Heart right ventricle (tissue), 16 donors: ENCODE data around the gene NR2F1-AS1. TPM values are rescaled to one million over a fixed set of nuclear protein-coding genes. Genes with fewer than 3 reads are reported as not detected.
"Not testable (repeated sequence)": the region's sequence is repeated elsewhere in the genome, so short reads cannot be mapped to it uniquely, and the experiment has no call there.

Experiments
- ATAC-seq, 8 donors: fragments of 200-7000 bp; cut with Tn5 transposase; one replicate each; pipeline ENCODE4 v1.9.1; 2020; ENCODE audit warnings: mild to moderate bottlenecking in 8 of 8, moderate library complexity in 8 of 8, moderate number of reproducible peaks in 1 of 8
- DNase-seq, 2 donors: peaks; one replicate each; pipeline ENCODE4 v3.0.0-alpha.2; 2020
- H3K27ac ChIP-seq, 10 donors: fragments of 200-600 bp; sonication (generic) in 2 of 10; one replicate each; pipeline versions ENCODE4 v1.5.0 to v1.8.0; 2020 to 2022; ENCODE audit warnings: mild to moderate bottlenecking in 3 of 10
- H3K27me3 ChIP-seq, 7 donors: fragments of 200-600 bp; one replicate each; pipeline ENCODE4 v1.8.0; 2021 to 2022; ENCODE audit warnings: mild to moderate bottlenecking in 2 of 7
- H3K36me3 ChIP-seq, 9 donors: fragments of 200-600 bp; sonication (generic) in 1 of 9; one replicate each; pipeline versions ENCODE4 v1.5.0 to v1.8.0; 2020 to 2022; ENCODE audit warnings: mild to moderate bottlenecking in 2 of 9
- H3K4me1 ChIP-seq, 9 donors: fragments of 200-600 bp; sonication (generic) in 1 of 9; one replicate each; pipeline versions ENCODE4 v1.5.0 to v1.8.0; 2020 to 2022; ENCODE audit warnings: mild to moderate bottlenecking in 4 of 9
- H3K4me3 ChIP-seq, 10 donors: fragments of 200-600 bp; sonication (generic) in 2 of 10; one replicate each; pipeline versions ENCODE4 v1.5.0 to v1.8.0; 2020 to 2022; ENCODE audit warnings: mild to moderate bottlenecking in 7 of 10, moderate library complexity in 2 of 10
- H3K9me3 ChIP-seq, 11 donors: fragments of 200-600 bp in 10 of 11; sonication (generic) in 2 of 11; one replicate each; pipeline versions ENCODE4 v1.5.0 to v1.8.0; 2013 to 2022; ENCODE audit warnings: mild to moderate bottlenecking in 2 of 11, control low read depth in 1 of 11, moderate library complexity in 1 of 11
- CTCF ChIP-seq, 9 donors: fragments of 200-600 bp; sonication (generic) in 2 of 9; IDR thresholded peaks; one replicate each; pipeline versions ENCODE4 v1.5.0 to v1.8.0; 2021 to 2022; ENCODE audit warnings: antibody characterized with exemption in 9 of 9, mild to moderate bottlenecking in 5 of 9, moderate library complexity in 1 of 9
- WGBS, 2 donors: extraction: QIAGEN DNeasy Blood & Tissue Kit; methylation state at CpG; one replicate each; pipeline ENCODE4 v1.1.7; 2013; ENCODE audit warnings: inconsistent platforms in 1 of 2; 5-methylcytosine and 5-hydroxymethylcytosine counted together
- intact Hi-C, 10 donors: fragments of 100-400 bp; cut with DNase I; formaldehyde crosslinking; loops; one replicate each; pipeline versions ENCODE4 v1.11.1 to v1.14.2; 2022
- polyA plus RNA-seq, 2 donors: library from polyadenylated mRNA; stranded (reverse); fragments of 200-250 nt; gene quantifications; one replicate each; pipeline ENCODE4 v1.2.3, GENCODE V29; 2013
- total RNA-seq, 10 donors: library from RNA; stranded (reverse); fragmentation: NEBNext Ultra II Directional in 3 of 10; extraction: Animal tissue kit (Norgen Biotek cat#: 25700) in 3 of 10; gene quantifications; one replicate each; pipeline versions ENCODE4 v1.2.1 to v1.2.4, GENCODE V29; 2021 to 2023
- donor health status: Arrhythmogenic right ventricular cardiomyopathy.
- donor health status: ischemic (EF 13 %, LVEDD 7.1; RV severe dilation, severe dysfunction).
- donor health status: healthy with polysubstance abuse.
- donor health status: DM: no; HTN: yes; CAD: no.
- donor health status: DM: no; HTN: no; CAD: no.
- donor health status: ischemic (EF 25% LVEDD 6.9; RV normal size, moderate dysfunction).
- donor health status: ischemic (EF 25% LVEDD 5.7; RV mildly dilated, moderate dysfunction).
- donor health status: healthy.
- donor health status: DM: yes; HTN: yes; CAD: no.
- donor health status: Ischemic cardiomyopathy.
- donor health status: ischemic (EF 35%, LVEDD 5.7; RV mildly dilated, moderate dysfunction).
- donor health status: nonischemic (EF 11% LVEDD 7.7; RV severe dilation, severe dysfunction).
- donor health status: DM: yes; HTN: yes; CAD: no.
- donor health status: PGD.
- donor health status: ischemic (EF 29% LVEDD 5.4; RV normal size, mild dysfunction).
- donor health status: nonischemic (EF 23%, LVEDD 6.1; RV moderate dilation, normal function).

Gene NR2F1-AS1
- total and polyA plus RNA-seq, 12 donors: 0.41 to 2.9 (median 0.59) TPM; not detected in 1

GRCh38 chr5:93395010-93395409 lies 186.0 kb downstream of the NR2F1-AS1 start:
- Histone ChIP-seq H3K9me3 (peaks cover 0 to 8% (median 0%) of the 10 kb centered on the region in 11 donors), H3K4me1 (no peaks in the 10 kb centered on the region), H3K4me3 (no peak overlapping the region), H3K36me3 (no peaks in the 10 kb centered on the region), H3K27ac (no peak overlapping the region), H3K27me3 (no peaks in the 10 kb centered on the region)
- WGBS, 2 donors: 94 to 100% methylated on average over 1 of the region's 1 CpG
- intact Hi-C loops: no loop called here
- DNase-seq (no peak), ATAC-seq (no peak)
- no peak for TF ChIP-seq CTCF (IDR thresholded peaks at IDR 0.05)

GRCh38 chr5:93394301-93394700 lies 186.7 kb downstream of the NR2F1-AS1 start:
- intact Hi-C loops: no loop called here
- H3K4me3 ChIP-seq: no peak overlapping the region
- no peak for TF ChIP-seq CTCF (IDR thresholded peaks at IDR 0.05)
- no peaks in the 10 kb centered on the region for H3K36me3 ChIP-seq
- peaks cover 0 to 8% (median 0%) of the 10 kb centered on the region in 11 donors for H3K9me3 ChIP-seq
- no peaks in the 10 kb centered on the region for H3K27me3 ChIP-seq
- no peak for ATAC-seq
- H3K27ac ChIP-seq: no peak overlapping the region
- 88 to 92% methylated on average over 2 of the region's 2 CpGs for WGBS, 2 donors
- no peak for DNase-seq
- no peaks in the 10 kb centered on the region for H3K4me1 ChIP-seq

- ATAC-seq, intact Hi-C loops, H3K4me1 ChIP-seq, H3K36me3 ChIP-seq, H3K9me3 ChIP-seq, H3K27me3 ChIP-seq, H3K4me3 ChIP-seq, H3K27ac ChIP-seq, DNase-seq: not testable (repeated sequence)
- WGBS, 2 donors: 91 to 98% methylated on average over 2 of the region's 2 CpGs
Observed at GRCh38 chr5:93391169-93391568, 189.8 kb downstream of the NR2F1-AS1 start.

- TF ChIP-seq CTCF (IDR thresholded peaks at IDR 0.05): no peak
- ATAC-seq (no peak), DNase-seq (no peak)
- no peaks in the 10 kb centered on the region for H3K36me3 ChIP-seq
- intact Hi-C loops: no loop called here
- H3K4me3 ChIP-seq: no peak overlapping the region
- H3K27me3 ChIP-seq: no peaks in the 10 kb centered on the region
- no peaks in the 10 kb centered on the region for H3K4me1 ChIP-seq
- WGBS, 2 donors: 90 to 93% methylated on average over 2 of the region's 2 CpGs
- H3K9me3 ChIP-seq: peaks cover 0 to 4% (median 0%) of the 10 kb centered on the region in 11 donors
- H3K27ac ChIP-seq: no peak overlapping the region
Observed at GRCh38 chr5:93385655-93386054, 195.4 kb downstream of the NR2F1-AS1 start.

GRCh38 chr5:93384995-93385394 lies 196.0 kb downstream of the NR2F1-AS1 start:
- Histone ChIP-seq H3K4me3 (no peak overlapping the region), H3K27ac (no peak overlapping the region), H3K36me3 (no peaks in the 10 kb centered on the region), H3K9me3 (no peaks in the 10 kb centered on the region), H3K4me1 (no peaks in the 10 kb centered on the region), H3K27me3 (no peaks in the 10 kb centered on the region)
- intact Hi-C loops: no loop called here
- ATAC-seq (no peak), DNase-seq (no peak)
- WGBS, 2 donors: 83 to 87% methylated on average over 3 of the region's 3 CpGs
- no peak for TF ChIP-seq CTCF (IDR thresholded peaks at IDR 0.05)
